Glutamatergic neuron (in vitro differentiated cells): ENCODE results near the gene ATP6V0A4. TPM values are rescaled to one million over a fixed set of nuclear protein-coding genes. Genes with fewer than 3 reads are reported as not detected.

Experiments used
- DNase-seq: peaks from one replicate; pipeline ENCODE4 v3.0.0; 2022
- H3K27ac Mint-ChIP-seq: one replicate; pipeline ENCODE4 v1.8.0; 2020; ENCODE audit warnings: mild to moderate bottlenecking, mixed read lengths, inconsistent platforms; ENCODE audit not compliant: unreplicated experiment
- H3K27me3 Mint-ChIP-seq: one replicate; pipeline ENCODE4 v1.8.0; 2020; ENCODE audit warnings: mild to moderate bottlenecking, moderate library complexity, mixed read lengths, inconsistent platforms; ENCODE audit not compliant: unreplicated experiment
- H3K36me3 Mint-ChIP-seq: one replicate; pipeline ENCODE4 v1.8.0; 2020; ENCODE audit warnings: mild to moderate bottlenecking, mixed read lengths, inconsistent platforms; ENCODE audit not compliant: unreplicated experiment
- H3K4me1 Mint-ChIP-seq: one replicate; pipeline ENCODE4 v1.8.0; 2020; ENCODE audit warnings: mild to moderate bottlenecking, low read depth, mixed read lengths, inconsistent platforms; ENCODE audit not compliant: unreplicated experiment
- H3K4me3 Mint-ChIP-seq: one replicate; pipeline ENCODE4 v1.8.0; 2020; ENCODE audit warnings: mild to moderate bottlenecking, mixed read lengths, inconsistent platforms; ENCODE audit not compliant: unreplicated experiment
- H3K9me3 Mint-ChIP-seq: one replicate; pipeline ENCODE4 v1.8.0; 2020; ENCODE audit warnings: mild to moderate bottlenecking, moderate library complexity, mixed read lengths, inconsistent platforms; ENCODE audit not compliant: unreplicated experiment
- long read RNA-seq: library from polyadenylated mRNA; unstranded; transcript quantifications from one replicate; pipeline ENCODE4 v2.0.0, GENCODE V29; 2020; ENCODE audit not compliant: unreplicated experiment
- total RNA-seq: library from RNA; stranded (reverse); fragmentation: NEBNext Ultra II Directional; extraction: Animal tissue kit (Norgen Biotek cat#: 25700); gene quantifications from one replicate; pipeline ENCODE4 v1.2.1, GENCODE V29; 2021; ENCODE audit not compliant: unreplicated experiment
- TF ChIP-seq, protein P1 (sequence below): fragments of 200-600 bp; sonication (generic); IDR thresholded peaks from one replicate; pipeline ENCODE4 v1.5.0; 2021; ENCODE audit not compliant: partially characterized antibody, unreplicated experiment

ATP6V0A4 gene
- not detected for total RNA-seq
- long read RNA-seq, result 0 reads

DNA sequence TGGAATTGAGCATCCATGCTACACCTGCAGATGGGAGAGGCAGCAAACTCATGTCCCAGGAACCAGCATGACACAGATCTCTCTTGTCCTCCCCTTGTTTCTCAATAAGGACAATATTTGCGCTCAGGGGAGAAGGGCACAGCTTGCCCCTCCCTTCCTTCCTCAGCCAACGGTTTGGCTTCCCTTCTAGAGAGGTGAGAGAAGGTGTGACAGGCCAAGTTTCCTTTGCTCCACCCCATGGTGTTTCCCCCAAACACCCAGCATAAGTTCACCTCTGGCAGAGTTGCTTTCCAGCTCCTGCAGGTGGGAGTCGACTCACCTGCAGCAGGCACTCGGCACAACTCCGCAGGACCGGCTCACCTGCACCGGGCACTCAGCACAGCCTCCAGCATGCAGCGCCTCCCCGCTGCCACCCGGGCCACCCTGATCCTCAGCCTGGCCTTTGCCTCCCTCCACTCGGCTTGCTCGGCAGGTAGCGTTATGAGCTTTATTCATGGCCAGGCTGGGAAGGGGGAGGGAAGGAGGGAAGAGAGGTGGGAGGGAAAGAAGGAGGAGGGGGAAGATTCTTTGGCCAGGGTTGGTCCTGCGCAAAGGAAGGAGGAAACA, at the start of gene ATP6V0A4, which contains the start of gene TMEM213:
TSS of gene ATP6V0A4 (minus strand) at position 482 of the 606 bp plus-strand sequence. CDS start 26,949 bp downstream, outside the sequence.
TSS of gene TMEM213 (plus strand) at position 280 of the 606 bp plus-strand sequence. CDS start at position 391, 111 bp downstream.
- DNase-seq, result no peak

DNA sequence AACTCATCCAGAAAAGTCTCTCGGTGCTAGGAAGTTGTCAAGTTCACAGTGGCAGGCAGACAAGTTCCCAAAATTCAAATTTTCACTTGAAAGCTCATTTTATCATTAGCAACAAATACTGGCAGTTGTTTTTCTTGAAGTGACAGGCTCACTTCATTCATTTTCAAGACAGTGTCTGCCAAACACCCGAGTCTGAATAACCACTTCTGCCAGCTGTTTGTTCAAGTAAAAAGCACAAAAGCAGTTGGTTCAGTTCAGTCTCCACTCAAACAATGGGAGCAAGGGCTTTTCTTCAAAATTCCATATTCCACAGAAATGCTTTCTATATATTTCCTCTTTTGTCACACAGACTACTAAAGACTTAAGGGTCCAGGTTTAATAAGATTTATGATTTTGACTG, 47.7 kb upstream of the ATP6V0A4 start:
- Mint-ChIP-seq H3K36me3 (peaks cover 12% of the 10 kb centered on the region), H3K27ac (no peak overlapping the region)
- TF ChIP-seq, protein P1, sequence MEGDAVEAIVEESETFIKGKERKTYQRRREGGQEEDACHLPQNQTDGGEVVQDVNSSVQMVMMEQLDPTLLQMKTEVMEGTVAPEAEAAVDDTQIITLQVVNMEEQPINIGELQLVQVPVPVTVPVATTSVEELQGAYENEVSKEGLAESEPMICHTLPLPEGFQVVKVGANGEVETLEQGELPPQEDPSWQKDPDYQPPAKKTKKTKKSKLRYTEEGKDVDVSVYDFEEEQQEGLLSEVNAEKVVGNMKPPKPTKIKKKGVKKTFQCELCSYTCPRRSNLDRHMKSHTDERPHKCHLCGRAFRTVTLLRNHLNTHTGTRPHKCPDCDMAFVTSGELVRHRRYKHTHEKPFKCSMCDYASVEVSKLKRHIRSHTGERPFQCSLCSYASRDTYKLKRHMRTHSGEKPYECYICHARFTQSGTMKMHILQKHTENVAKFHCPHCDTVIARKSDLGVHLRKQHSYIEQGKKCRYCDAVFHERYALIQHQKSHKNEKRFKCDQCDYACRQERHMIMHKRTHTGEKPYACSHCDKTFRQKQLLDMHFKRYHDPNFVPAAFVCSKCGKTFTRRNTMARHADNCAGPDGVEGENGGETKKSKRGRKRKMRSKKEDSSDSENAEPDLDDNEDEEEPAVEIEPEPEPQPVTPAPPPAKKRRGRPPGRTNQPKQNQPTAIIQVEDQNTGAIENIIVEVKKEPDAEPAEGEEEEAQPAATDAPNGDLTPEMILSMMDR, result no peak

More for the DNA sequence above, at the start of gene ATP6V0A4, which contains the start of gene TMEM213:
- Mint-ChIP-seq H3K27ac (no peak within 1 kb of the TSS), H3K27me3 (peaks cover 10% of the 10 kb centered on the region), H3K9me3 (peaks cover 2% of the 10 kb centered on the region), H3K4me3 (no peak within 1 kb of the TSS), H3K4me1 (no peaks in the 10 kb centered on the region), H3K36me3 (no peaks in the 10 kb centered on the region)
- TF ChIP-seq, protein P1, result no peak

DNA sequence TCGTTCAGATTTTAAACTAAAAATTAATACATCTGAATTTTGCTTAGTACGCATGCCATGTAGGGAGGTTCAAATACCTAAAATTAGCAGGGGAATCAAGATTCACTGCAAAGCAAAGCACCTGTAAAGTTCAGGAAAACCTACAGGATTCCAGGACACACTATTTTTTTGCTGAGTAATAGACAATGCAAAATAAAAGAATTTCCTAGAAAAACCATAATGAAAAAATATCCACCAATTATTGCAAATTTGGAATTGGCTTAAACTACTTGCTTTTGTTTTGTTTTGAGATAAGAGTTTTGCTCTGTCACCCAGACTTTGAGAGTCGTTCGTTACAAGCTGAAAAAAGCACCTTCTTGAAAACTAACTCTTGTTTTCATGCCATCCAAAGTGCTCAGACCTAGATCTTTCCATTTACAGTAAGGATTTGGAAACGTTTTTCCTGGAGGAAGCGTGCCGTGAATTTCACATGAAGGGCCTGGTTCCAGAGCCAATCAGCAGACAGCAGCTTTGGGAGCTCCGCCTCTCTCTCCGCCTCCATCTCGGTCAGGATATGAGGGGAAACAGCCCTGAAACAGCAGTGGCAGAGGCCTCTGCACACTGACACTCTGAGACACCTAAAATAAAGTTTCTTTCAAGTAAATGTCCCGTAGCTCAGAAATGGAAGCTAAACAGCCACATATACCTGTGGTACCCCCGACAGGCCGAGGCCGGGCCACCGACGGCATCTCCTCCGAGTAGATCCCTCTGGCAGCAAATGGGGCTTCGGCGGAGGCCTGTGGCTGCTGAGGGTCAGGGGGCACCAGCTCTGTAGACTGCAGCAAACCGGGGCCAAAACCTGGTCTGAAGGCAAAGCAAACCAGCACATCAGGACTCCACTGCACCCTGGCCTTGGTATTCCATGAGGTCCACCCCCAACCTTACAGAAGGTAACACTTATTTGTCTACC, 45.9 kb upstream of the ATP6V0A4 start:
- Mint-ChIP-seq H3K4me3 (no peak overlapping the region), H3K9me3 (peaks cover 2% of the 10 kb centered on the region), H3K4me1 (no peaks in the 10 kb centered on the region), H3K27me3 (peaks cover 2% of the 10 kb centered on the region), H3K27ac (no peak overlapping the region), H3K36me3 (no peaks in the 10 kb centered on the region)
- TF ChIP-seq, protein P1, result no peak
- DNase-seq, result no peak

More for the DNA sequence above, 47.7 kb upstream of the ATP6V0A4 start:
- H3K9me3 Mint-ChIP-seq, result peaks cover 2% of the 10 kb centered on the region
- H3K4me1 Mint-ChIP-seq, result no peaks in the 10 kb centered on the region
- no peak for DNase-seq
- H3K27me3 Mint-ChIP-seq, result peaks cover 2% of the 10 kb centered on the region
- H3K4me3 Mint-ChIP-seq, result no peak overlapping the region

DNA sequence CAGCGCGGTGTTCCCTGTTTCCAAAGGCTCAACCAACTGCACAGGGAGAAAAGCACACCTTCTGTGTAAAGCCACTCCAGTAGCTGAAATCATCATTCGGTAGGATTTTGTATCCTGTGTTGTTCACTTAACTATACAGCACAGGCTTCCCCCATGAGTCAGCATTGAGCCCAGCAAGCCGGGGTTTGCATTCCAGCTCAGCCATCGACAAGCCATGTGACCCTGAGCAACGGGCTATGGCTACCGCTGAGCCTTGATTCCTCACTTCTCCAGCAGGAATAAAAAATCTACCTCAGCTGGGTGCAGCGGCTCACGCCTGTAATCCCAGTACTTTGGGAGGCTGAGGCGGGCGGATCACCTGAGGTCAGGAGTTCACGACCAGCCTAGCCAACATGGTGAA, 44.1 kb upstream of the ATP6V0A4 start:
- peaks cover 2% of the 10 kb centered on the region for H3K27me3 Mint-ChIP-seq

More for the DNA sequence above, 44.1 kb upstream of the ATP6V0A4 start:
- Mint-ChIP-seq H3K4me1 (no peaks in the 10 kb centered on the region), H3K27ac (no peak overlapping the region), H3K9me3 (peaks cover 2% of the 10 kb centered on the region), H3K4me3 (no peak overlapping the region), H3K36me3 (no peaks in the 10 kb centered on the region)
- TF ChIP-seq, protein P1, result no peak
- DNase-seq, result no peak
